ENCODE data around the gene SIAH3. TPM values are rescaled to one million over a fixed set of nuclear protein-coding genes. Genes with fewer than 3 reads are reported as not detected.
A peak's percentile ranks its signal among the peaks of the same experiment; 100 is the strongest.

SIAH3 gene
- total and polyA plus RNA-seq, 8 donors, result 0.55 TPM; not detected in 7

- TF ChIP-seq CTCF (IDR thresholded peaks at IDR 0.05) (no peak), POLR2AphosphoS5 (IDR thresholded peaks at IDR 0.05) (no peak), EP300 (IDR thresholded peaks at IDR 0.05) (no peak), POLR2A (IDR thresholded peaks at IDR 0.05) (no peak)
- intact Hi-C loops (cut with DNase I; ENCODE audit: low total_unique reads), result no loop called here
These were observed 33.7 kb downstream of the SIAH3 start for GRCh38 chr13:45817833-45818232.

GRCh38 chr13:45816427-45816826 is 35.1 kb downstream of the SIAH3 start:
- intact Hi-C loops (cut with DNase I; ENCODE audit: low total_unique reads), result no loop called here
- TF ChIP-seq CTCF (IDR thresholded peaks at IDR 0.05) (no peak), POLR2AphosphoS5 (IDR thresholded peaks at IDR 0.05) (no peak), EP300 (IDR thresholded peaks at IDR 0.05) (no peak), POLR2A (IDR thresholded peaks at IDR 0.05) (no peak)

More at GRCh38 chr13:45817833-45818232, 33.7 kb downstream of the SIAH3 start:
- peaks cover 0 to 5% (median 0%) of the 10 kb centered on the region in 4 donors for H3K9me3 ChIP-seq
- no peaks in the 10 kb centered on the region for H3K36me3 ChIP-seq
- no peak for DNase-seq
- H3K4me1 ChIP-seq, result no peaks in the 10 kb centered on the region
- no peak overlapping the region for H3K27ac ChIP-seq
- no peak overlapping the region for H3K4me3 ChIP-seq
- WGBS, 5 donors, result 61 to 68% (median 63%) methylated on average over 2 of the region's 2 CpGs
- H3K27me3 ChIP-seq, result no peaks in the 10 kb centered on the region

GRCh38 chr13:45812695-45813372 is 38.7 kb downstream of the SIAH3 start:
- intact Hi-C loops (cut with DNase I; ENCODE audit: low total_unique reads), result no loop called here
- 84 to 95% (median 90%) methylated on average over 3 to 6 of the region's 6 CpGs for WGBS, 5 donors
- H3K4me1 ChIP-seq, result no peaks in the 10 kb centered on the region

More at GRCh38 chr13:45816427-45816826, 35.1 kb downstream of the SIAH3 start:
- Histone ChIP-seq H3K27me3 (no peaks in the 10 kb centered on the region), H3K9me3 (peaks cover 0 to 5% (median 0%) of the 10 kb centered on the region in 4 donors), H3K4me3 (no peak overlapping the region), H3K4me1 (no peaks in the 10 kb centered on the region), H3K27ac (no peak overlapping the region), H3K36me3 (no peaks in the 10 kb centered on the region)
- DNase-seq, result peak in 1 of 2 donors; percentile 62
- 47 to 64% (median 54%) methylated on average over 5 to 6 of the region's 6 CpGs for WGBS, 5 donors

More at GRCh38 chr13:45812695-45813372, 38.7 kb downstream of the SIAH3 start:
- Histone ChIP-seq H3K36me3 (no peaks in the 10 kb centered on the region), H3K27ac (no peak overlapping the region), H3K27me3 (no peaks in the 10 kb centered on the region), H3K4me3 (no peak overlapping the region), H3K9me3 (no peaks in the 10 kb centered on the region)
- DNase-seq, result no peak
- TF ChIP-seq POLR2A (IDR thresholded peaks at IDR 0.05) (no peak), CTCF (IDR thresholded peaks at IDR 0.05) (no peak), POLR2AphosphoS5 (IDR thresholded peaks at IDR 0.05) (no peak), EP300 (IDR thresholded peaks at IDR 0.05) (no peak)
